Subcutaneous adipose tissue (tissue), 4 donors: ENCODE measurements around the gene DCLK2. TPM values are rescaled to one million over a fixed set of nuclear protein-coding genes. Genes with fewer than 3 reads are reported as not detected.

Source experiments
- total RNA-seq, 4 donors: library from RNA; depleted of rRNA; stranded (reverse); fragments of >200 nt; gene quantifications; one replicate each; pipeline ENCODE4 v1.1.0, GENCODE V29; 2016
- TF ChIP-seq, protein P1 (sequence below): fragments of 450-650 bp; IDR thresholded peaks from one replicate; pipeline ENCODE4 v1.5.1; 2016; ENCODE audit warnings: low read depth, mild to moderate bottlenecking, control low read depth, antibody characterized with exemption, moderate library complexity

Gene DCLK2
- total RNA-seq, 4 donors from 2014 or later: 2.4 to 6.2 (median 3.9) TPM

DNA sequence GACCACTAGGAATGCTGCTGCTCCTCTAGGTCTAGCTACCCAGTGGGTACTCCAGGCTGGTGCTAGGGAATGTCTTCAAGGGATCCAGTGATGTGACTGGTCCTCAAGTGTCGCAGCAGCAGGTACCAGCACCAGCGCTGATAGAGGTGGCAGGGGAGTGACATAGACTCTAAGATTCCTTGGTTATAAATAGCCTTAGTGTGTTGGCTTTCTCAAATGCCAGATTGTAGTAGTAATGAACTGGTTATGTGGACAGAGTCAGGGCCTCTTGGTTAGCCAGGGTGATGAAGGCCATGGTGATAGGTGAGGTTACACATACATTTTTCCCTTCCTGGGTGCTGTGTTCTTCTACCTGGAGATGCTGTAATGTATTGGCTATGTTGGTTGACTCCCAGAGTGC is 38.3 kb downstream of the DCLK2 start:
- TF ChIP-seq, protein P1, sequence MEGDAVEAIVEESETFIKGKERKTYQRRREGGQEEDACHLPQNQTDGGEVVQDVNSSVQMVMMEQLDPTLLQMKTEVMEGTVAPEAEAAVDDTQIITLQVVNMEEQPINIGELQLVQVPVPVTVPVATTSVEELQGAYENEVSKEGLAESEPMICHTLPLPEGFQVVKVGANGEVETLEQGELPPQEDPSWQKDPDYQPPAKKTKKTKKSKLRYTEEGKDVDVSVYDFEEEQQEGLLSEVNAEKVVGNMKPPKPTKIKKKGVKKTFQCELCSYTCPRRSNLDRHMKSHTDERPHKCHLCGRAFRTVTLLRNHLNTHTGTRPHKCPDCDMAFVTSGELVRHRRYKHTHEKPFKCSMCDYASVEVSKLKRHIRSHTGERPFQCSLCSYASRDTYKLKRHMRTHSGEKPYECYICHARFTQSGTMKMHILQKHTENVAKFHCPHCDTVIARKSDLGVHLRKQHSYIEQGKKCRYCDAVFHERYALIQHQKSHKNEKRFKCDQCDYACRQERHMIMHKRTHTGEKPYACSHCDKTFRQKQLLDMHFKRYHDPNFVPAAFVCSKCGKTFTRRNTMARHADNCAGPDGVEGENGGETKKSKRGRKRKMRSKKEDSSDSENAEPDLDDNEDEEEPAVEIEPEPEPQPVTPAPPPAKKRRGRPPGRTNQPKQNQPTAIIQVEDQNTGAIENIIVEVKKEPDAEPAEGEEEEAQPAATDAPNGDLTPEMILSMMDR: no peak

DNA sequence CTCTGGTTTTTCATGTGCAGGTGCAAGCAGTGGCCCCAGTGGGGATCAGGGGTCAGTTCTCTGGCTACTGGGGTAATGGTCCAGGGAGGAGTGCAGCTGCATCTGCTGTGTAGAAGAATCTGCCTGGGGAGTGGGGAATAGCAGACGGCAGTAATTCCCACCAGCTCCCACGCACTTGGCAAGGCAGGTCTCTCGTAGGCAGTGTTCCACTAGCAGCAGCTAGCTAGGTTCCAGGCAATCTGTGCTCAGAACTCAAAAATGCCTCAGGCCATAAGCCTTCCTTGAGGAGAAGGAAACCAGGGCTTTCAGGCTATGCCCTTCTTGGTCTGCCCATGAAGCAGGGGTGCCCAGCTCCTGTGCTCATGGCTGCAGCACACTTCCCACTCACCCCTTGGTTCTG is 38.8 kb downstream of the DCLK2 start:
- TF ChIP-seq, protein P1: no peak

DNA sequence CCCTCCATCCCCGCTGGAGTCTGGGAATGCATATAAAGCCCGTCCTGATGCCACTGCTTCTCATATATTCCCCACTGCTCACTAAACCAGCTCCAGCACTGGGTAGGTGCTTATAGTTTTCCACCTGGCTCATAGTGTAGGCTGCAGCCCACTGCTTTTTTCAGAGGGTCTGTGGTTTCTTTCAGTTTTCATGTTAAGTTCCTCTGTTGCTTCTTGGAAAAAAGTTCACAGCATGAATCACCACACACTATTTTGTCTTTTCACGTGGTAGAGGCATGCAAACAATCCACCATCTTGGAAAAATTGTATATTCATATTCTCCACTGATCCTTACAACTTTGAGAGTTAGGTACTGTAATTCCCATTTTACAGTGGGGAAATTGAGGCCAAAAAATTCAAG is 39.4 kb downstream of the DCLK2 start:
- TF ChIP-seq, protein P1: no peak

DNA sequence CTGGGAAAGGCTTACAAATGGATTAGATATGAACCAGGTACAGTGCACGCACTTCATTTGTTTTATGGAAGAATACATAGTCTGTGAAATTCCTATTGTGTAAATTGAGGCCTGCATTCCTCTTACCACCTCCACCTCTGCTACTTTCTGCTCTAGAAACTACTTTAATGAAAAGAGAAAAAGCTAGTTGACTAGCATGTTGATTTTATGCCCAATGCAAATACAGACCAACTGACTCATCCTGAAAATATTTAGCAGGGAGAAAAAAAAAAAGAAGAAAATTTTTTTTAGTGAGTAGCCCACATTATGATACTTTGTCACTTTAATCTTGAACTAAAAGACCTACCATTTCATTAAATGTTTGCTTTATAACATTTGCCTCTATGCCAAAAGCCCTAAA is 41.2 kb downstream of the DCLK2 start:
- TF ChIP-seq, protein P1: no peak

DNA sequence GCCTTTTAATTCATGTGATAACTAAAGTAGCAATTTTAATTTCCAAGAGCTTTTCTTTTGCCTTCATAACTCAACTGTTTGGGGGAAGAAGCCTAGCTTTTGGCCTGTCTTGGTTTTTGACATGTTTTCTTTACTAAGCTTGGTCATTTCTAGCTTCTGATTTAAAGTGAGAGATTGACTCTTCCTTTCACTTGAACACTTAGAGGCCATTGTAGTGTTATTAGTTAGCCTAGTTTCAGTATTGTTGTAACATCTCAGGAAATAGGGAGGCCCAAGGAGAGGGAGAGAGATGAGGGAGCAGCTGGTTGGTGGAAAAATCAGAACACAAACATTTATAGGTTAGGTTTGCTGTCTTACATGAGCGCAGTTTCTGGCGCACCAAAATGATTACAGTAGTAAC is 44.8 kb downstream of the DCLK2 start:
- TF ChIP-seq, protein P1: no peak

DNA sequence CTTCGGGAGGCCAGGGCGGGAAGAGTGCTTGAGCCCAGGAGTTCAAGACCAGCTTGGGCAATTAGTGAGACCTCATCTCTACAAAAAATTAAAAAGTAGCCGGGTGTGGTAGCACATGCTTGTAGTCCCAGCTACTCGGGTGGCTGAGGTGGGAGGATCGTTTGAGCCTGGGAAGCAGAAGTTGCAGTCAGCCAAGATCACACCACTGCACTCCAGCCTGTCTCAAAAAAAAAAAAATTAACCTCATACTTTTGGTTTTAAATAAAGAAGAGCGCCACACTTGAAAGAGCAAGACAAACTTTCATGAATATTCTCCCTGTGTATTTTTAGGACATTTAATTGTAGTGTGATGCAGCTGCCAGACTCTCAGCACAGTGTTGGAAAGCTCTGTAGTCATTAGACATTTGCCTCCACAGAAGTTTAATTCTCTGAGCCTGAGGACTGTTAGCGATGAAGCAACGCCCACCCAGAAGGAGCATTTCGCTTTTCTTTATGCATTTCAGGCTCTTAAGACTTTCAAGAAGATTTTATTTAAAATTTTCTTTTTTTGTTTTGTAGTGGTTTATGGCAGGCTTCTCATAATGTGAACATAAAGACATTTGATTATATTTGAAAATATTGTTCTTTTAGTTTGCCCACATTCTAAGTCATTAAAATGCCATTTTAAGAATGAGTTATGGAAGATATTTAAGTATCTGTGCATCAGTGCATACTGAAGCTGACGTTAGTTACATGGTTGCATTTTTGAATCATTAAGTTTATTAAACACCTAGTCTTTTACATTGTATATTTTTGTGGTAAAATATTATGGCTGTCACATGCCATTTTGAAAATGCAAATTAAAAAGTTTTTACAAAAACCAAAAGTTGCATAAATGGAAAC is 45.8 kb downstream of the DCLK2 start:
- TF ChIP-seq, protein P1: no peak

DNA sequence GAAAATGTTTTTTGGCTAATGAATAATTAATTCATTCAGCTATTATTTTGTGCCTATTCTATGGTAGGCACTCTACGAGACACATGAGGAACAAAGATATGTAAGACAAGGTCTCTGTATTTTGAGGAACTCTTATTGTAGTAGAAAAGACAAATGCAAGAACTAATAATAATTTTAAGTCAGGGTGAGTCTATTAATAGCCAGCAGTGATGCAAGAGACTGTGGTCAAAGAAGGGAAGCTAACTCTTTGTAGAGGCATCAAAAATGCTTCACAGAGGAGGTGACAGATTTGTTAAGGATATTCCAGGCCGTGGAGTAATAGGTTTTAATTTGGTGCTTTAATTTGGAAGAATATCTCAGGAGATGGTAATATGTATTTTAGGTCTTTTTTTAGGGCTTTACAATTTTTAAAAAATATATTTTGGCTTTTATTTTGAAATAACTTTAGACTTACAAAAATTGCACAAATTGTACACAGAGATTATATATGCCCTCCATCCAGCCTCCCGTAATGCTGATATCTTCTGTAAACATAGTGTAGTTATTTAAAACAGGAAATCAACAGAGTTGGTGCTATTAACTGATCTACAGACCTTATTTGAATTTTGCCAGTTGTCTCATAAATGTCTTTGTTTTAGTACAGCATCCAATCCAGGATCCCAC is 48.1 kb downstream of the DCLK2 start:
- TF ChIP-seq, protein P1: no peak
